ENCODE measurements around the gene ANKRD28.
"Not testable (repeated sequence)": the region's sequence is repeated elsewhere in the genome, so short reads cannot be mapped to it uniquely, and the experiment has no call there.

The ANKRD28 gene

DNA sequence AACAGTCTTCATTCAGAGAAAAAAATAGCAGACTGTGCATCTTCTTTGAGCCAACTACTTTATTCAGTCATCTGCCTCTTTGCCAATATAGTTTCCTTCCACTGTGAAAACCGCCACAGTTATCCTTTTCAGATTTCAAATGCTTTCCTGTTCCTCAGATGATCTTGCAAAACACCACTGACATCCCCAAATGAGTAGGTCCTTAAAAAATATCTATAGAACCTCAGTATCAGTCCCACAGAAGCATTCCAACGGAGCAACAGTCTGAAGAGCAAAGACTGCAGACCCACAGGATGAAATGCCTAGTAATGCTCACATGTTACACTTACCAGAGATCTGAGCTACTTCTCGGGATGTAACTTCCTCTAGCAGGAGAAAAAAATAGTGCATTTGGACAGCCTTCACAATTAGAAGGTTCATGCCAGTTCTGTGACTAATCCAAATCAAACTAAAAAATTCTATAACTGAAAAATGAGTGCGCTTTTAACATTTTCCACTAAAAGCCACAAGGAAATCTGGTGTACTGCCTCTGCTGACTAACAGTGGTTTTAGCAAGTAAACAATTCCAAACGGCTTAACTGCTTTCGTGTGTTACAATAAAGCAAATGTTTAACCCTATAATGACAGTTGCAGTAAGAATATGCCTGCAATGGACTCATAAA is at the start of gene ANKRD28:
Gene ANKRD28 (minus strand): TSS at position 338 of the 662 bp plus-strand sequence. CDS start 1,458 bp downstream, outside the sequence.
- DNase-seq (ENCODE audit: low read depth in 2 of 3, low spot score in 1 of 3) = no peak

DNA sequence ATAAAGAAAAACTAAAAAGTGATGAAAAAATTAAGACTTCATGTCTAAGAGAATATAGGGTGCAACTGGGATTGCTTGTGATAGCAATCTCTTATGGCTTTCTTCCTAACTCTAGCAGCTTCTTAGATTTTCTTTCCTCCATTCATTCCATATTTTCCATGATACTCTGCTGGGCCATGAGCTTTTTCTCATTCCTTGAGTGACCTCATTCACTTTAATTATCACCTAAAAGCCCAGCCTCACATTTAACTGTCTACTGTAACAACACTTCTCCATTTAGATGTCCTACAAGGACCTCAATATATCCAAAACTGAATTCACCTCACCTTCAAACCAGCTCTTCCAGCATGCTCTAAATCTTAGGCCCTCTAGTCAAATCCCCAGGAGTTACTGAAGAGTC is 49.5 kb upstream of the ANKRD28 start:
- DNase-seq (ENCODE audit: low read depth in 2 of 3, low spot score in 1 of 3) = no peak

DNA sequence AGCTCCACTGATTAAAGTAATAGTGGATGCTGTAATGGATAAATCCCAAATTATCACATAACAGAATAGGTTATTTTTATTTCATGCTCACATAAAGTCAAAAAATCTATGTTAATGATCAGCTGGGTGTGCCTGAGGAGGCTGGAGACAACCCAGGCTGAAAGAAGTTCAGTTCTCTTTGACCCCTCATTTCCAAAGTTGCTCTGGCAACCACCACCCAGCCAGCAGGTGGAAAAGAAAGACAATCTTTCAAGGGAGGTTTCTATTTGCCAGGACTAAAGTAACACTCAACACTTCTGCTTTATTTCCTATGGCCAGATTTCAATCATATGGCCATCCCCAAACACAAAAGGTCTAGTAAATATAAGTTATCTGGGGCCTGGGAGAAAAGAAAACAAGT is 48.8 kb upstream of the ANKRD28 start:
- DNase-seq (ENCODE audit: low read depth in 2 of 3, low spot score in 1 of 3) = no peak

DNA sequence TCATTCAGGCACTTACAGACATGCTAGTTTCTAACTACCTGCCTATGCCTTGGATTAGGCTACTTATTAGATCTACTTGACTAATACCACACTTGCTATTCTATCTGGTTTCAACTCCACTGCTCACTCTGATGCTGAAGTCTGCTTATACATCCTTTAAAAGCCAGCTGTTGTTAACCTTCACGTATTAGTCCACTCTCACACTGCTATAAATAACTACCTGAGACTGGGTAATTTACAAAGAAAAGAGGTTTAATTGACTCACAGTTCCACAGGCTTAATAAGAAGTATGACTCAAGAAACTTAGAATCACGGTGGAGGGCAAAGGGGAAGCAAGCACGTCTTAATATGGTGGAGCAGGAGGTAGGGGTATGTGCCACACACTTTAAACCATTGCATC is 47.7 kb upstream of the ANKRD28 start:
- no peak for DNase-seq (ENCODE audit: low read depth in 2 of 3, low spot score in 1 of 3)

DNA sequence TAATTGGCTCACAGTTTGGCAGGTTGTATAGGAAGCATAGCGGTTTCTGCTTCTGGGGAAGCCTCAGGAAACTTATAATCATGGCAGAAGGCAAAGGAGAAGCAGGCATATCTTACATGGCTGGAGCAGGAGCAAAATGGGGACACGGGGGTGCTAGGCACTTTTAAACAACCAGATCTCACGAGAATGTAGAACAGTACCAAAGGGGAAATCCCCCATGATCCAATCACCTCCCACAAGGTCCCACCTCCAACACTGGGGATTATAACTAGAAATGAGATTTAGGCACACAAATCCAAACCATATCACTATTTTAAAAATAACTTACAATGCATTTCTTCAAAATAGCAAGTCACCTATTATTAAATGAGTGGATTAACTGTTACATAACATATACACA is 47.1 kb upstream of the ANKRD28 start:
- DNase-seq (ENCODE audit: low read depth in 2 of 3, low spot score in 1 of 3) = no peak

- DNase-seq (ENCODE audit: low read depth in 2 of 3, low spot score in 1 of 3) = not testable (repeated sequence)
Observed at GRCh38 chr3:15841091-15841973, 43.6 kb upstream of the ANKRD28 start.

DNA sequence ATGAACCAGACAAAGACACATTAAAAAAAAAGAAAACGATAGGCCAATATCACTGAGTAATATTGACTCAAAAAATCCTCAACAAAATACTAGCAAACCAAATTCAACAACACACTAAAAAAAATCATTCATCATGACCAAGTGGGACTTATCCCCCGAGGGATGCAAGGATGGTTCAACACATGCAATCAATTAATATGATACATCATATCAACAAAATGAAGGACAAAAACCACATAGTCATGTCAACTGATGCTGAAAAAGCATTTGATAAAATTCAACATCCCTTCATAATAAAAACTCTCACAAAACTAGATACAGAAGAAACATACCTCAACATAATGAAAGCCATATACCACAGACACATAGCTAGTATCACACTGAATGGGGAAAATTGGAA is 41.8 kb upstream of the ANKRD28 start:
- DNase-seq (ENCODE audit: low read depth in 2 of 3, low spot score in 1 of 3) = no peak

GRCh38 chr3:15831927-15832326 is 34.1 kb upstream of the ANKRD28 start:
- no peak for DNase-seq (ENCODE audit: low read depth in 2 of 3, low spot score in 1 of 3)

GRCh38 chr3:15825016-15825415 is 27.2 kb upstream of the ANKRD28 start:
- no peak for DNase-seq (ENCODE audit: low read depth in 2 of 3, low spot score in 1 of 3)

GRCh38 chr3:15823092-15823491 is 25.3 kb upstream of the ANKRD28 start:
- DNase-seq (ENCODE audit: low read depth in 2 of 3, low spot score in 1 of 3) = no peak

DNA sequence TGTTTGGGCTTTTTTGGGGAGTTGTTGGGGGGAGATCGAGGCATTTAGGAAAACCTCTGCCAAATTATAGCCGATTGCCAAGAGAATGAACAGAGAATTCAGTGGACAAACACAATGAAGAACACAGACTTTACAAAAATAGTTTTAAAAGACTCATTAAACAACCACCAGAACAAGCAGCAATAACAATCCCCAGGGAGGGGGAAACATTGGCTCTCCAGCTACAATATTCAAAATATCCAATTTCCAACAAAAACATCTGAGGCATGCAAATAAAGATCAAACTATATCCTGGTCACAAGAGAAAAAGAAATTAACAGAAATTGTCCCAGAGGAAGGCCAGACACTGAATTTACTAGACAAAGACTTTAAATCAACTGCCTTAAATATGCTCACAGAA is 24.5 kb upstream of the ANKRD28 start:
- DNase-seq (ENCODE audit: low read depth in 2 of 3, low spot score in 1 of 3) = no peak

DNA sequence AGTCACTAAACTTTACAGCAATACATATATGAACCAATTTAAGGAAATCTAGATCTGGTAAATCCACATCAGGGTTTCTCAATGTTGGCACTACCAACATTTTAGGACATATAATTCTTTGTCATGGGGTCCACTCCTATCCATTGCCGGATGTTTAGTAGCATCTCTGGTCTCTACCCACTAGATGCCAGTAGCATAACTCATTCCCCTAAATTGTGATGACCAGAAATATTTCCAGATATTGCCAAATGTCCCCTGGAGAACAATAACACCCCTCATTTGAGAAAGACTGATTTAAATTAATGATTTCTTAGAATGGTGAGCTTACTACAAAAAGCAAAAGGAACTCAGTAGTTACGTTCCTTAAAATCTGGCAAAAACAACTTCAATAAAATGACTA is 23.1 kb upstream of the ANKRD28 start:
- DNase-seq (ENCODE audit: low read depth in 2 of 3, low spot score in 1 of 3) = no peak

GRCh38 chr3:15819576-15819975 is 21.8 kb upstream of the ANKRD28 start:
- DNase-seq (ENCODE audit: low read depth in 2 of 3, low spot score in 1 of 3) = no peak

DNA sequence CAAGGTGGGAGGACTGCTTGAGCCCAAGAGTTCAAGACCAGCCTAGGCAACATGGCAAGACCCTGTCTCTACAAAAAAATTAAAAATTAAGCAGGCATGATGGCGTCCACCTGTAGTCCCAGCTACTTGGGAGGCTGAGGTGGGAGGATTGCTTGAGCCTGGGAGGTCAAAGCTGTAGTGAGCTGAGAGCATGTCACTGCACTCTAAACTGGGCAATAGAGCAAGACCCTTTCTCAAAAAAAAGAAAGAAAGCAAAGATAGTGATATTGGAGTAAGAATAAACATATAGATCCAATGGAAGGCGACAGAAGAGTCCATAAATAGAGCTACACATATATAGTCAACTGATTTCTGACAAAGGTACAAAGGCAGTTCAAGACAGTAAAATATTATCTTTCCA is 21.3 kb upstream of the ANKRD28 start:
- no peak for DNase-seq (ENCODE audit: low read depth in 2 of 3, low spot score in 1 of 3)

GRCh38 chr3:15815696-15816095 is 17.9 kb upstream of the ANKRD28 start:
- DNase-seq (ENCODE audit: low read depth in 2 of 3, low spot score in 1 of 3) = no peak

GRCh38 chr3:15813079-15813478 is 15.3 kb upstream of the ANKRD28 start:
- not testable (repeated sequence) for DNase-seq (ENCODE audit: low read depth in 2 of 3, low spot score in 1 of 3)

GRCh38 chr3:15812183-15812582 is 14.4 kb upstream of the ANKRD28 start:
- no peak for DNase-seq (ENCODE audit: low read depth in 2 of 3, low spot score in 1 of 3)

GRCh38 chr3:15810702-15811101 is 12.9 kb upstream of the ANKRD28 start:
- DNase-seq (ENCODE audit: low read depth in 2 of 3, low spot score in 1 of 3) = no peak

- no peak for DNase-seq (ENCODE audit: low read depth in 2 of 3, low spot score in 1 of 3)
Observed at GRCh38 chr3:15809313-15809712, 11.5 kb upstream of the ANKRD28 start.

DNA sequence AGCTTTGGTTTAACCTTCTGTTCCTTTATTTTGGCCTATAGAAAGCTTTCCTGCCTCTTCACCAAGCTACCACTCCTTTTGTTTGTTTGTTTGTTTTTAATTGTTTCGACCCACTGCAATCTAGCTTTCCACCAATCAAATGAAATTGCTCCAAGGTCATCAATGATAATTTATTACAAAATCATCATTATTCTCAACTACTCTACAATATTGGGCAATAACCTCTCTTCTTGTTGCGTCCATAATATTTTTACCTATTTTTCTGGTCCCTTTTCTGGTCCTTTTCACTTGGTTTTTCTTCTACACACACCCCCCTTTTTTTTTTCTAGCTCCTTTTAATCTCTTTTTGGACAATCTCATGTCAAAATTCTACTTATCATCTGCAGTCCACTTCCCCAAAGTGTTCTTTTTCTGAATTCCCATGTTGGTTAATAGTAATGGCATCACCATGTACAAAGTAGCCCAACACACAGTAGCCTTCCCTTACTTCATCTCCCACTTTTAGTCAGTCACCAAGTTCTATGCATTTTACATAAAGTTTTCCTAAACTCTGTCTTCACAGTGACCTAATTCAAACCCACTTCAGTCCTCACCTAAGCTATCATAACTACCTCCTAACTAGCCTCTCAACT is 11.0 kb upstream of the ANKRD28 start:
- no peak for DNase-seq (ENCODE audit: low read depth in 2 of 3, low spot score in 1 of 3)

DNA sequence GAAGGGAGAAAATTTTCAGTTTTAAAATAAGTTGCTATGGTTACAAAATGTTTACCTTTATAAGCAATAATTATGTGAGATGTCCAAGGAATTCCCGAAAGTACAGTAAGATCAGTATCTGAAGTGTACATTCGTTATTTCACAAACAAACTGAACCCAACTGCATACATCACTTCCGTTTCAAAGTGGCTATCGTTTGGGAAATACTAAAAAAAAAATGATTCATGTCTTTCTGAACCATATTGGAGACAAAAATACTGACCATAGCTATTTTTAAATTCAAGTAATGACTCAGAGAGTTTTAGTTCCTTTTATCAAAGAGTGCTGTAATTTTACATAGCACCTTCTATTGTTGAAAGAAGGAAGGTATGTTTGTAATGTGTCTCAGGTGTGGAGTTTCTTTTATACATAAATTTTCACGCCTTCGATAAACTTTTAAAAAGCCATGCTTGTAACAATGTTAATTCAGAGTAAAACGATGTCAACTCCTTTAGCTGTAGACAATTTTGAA is 8.0 kb upstream of the ANKRD28 start:
- no peak for DNase-seq (ENCODE audit: low read depth in 2 of 3, low spot score in 1 of 3)

DNA sequence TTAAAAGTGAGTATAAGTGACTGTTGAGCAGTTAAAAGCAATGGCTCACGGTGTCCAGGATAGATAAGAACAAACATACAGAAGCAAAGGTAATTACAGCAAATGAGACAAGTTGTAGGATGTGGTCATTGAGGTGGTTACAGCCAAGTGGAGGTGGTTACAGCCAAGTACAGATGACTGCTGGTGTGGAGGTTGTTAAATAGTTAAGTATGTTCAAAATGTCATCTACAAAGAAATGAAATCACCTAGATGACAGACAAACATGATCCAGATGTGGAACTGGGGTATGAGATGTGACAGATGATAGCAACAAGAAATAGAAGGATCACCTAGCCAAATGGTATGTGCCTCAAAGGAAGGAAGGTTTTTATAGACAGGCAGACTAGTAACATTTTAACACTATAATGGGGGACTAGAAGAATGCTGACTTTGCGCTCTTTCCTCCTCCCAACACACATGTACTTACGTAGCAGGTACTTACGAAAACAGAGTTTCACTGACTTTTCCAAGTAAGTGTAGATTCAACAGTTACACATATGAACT is 6.8 kb upstream of the ANKRD28 start:
- DNase-seq (ENCODE audit: low read depth in 2 of 3, low spot score in 1 of 3) = no peak

Measured in stimulated activated CD4-positive, alpha-beta T cell treated with anti-CD3 and anti-CD28 coated beads, Interleukin-12 subunit alpha, Interleukin-12 subunit beta, amount 100 ng/mL, for 48 hours (primary cell).